Thoracic aorta (tissue), 2 donors: ENCODE data around the gene VAV2. TPM values are rescaled to one million over a fixed set of nuclear protein-coding genes. Genes with fewer than 3 reads are reported as not detected.

Experiments used
- ATAC-seq: fragments of 150-250 bp; one replicate; pipeline ENCODE4 v1.8.0; 2017; ENCODE audit warnings: low read depth; ENCODE audit not compliant: insufficient number of reproducible peaks, low FRiP score
- DNase-seq: peaks from one replicate; pipeline ENCODE4 v3.0.0-alpha.2; 2020; ENCODE audit warnings: low spot score
- H3K27ac ChIP-seq, 2 donors: fragments of 200-600 bp; sonication (generic); 1 replicate in 1 of 2; 2 replicates in 1 of 2; pipeline ENCODE4 v1.5.1; 2016; ENCODE audit warnings: mild to moderate bottlenecking in 2 of 2, moderate library complexity in 2 of 2
- H3K27me3 ChIP-seq: fragments of 200-600 bp; sonication (generic); replicated peaks from 2 replicates; pipeline ENCODE4 v1.6.0; 2016; ENCODE audit warnings: mild to moderate bottlenecking; ENCODE audit not compliant: insufficient read depth
- H3K36me3 ChIP-seq: fragments of 200-600 bp; sonication (generic); one replicate; pipeline ENCODE4 v1.5.1; 2016
- H3K4me1 ChIP-seq, 2 donors: fragments of 200-600 bp; sonication (generic); 1 replicate in 1 of 2; 2 replicates in 1 of 2; pipeline versions ENCODE4 v1.5.1 to v1.6.0; 2016; ENCODE audit warnings: low read depth in 2 of 2, mild to moderate bottlenecking in 1 of 2; ENCODE audit not compliant: control insufficient read depth in 1 of 2
- H3K4me3 ChIP-seq: fragments of 200-600 bp; sonication (generic); 2 replicates; pipeline ENCODE4 v1.5.1; 2016; ENCODE audit warnings: mild to moderate bottlenecking
- H3K9me3 ChIP-seq: fragments of 200-600 bp; sonication (generic); 2 replicates; pipeline ENCODE4 v1.5.1; 2016
- CTCF ChIP-seq: fragments of 200-600 bp; sonication (generic); IDR thresholded peaks from one replicate; pipeline ENCODE4 v1.5.1; 2019; ENCODE audit warnings: antibody characterized with exemption
- total RNA-seq, 2 donors: library from RNA; depleted of rRNA; stranded (reverse); fragments of >200 nt; gene quantifications; one replicate each; pipeline versions ENCODE4 v1.1.0 to v1.2.3, GENCODE V29; 2016

The VAV2 gene
- total RNA-seq, 2 donors from 2014 or later: 10.1 to 11.5 TPM

DNA sequence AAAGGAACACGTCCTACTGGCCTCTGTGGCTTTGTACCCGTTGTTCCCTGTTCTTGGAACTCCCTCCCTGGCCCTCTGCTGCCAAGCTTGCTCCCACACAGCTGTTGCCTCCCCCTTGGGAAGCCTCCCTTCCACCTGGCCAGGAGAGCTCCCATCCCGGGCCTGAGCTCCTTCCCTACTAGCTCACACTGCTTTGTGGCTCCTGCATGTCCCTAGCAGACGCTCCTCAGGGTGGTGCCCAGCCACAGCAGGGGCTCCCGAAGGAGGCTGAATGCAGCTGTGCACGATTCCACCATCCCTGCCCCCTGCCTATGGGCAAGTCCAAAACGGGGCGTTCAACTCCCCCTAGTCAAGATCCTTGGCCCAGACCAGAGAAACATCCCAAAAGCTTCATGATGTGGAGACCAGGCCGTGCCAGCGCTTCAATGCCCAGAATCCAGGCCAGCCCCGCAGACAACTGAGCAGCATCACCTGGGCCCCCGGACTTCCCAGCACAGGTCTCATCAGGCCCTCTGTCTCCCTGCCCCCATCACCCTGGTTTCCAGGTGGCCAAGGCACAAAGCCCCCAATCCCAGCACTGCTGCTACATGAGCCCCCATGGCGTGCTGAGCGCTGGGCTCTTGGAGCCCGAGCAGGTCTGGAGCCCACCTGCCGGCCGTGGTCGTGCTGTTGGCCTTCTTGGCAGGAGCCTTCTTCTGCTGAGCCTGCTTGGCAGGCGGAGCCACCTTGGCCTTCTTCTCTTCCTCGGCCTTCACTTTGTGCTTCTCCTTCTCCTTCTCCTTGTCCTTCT lies 47.5 kb upstream of the VAV2 start:
- no peak for TF ChIP-seq CTCF
- Histone ChIP-seq H3K4me1 (no peaks in the 10 kb centered on the region), H3K27ac (no peak overlapping the region), H3K4me3 (no peak overlapping the region), H3K36me3 (peaks cover 53% of the 10 kb centered on the region), H3K9me3 (no peaks in the 10 kb centered on the region), H3K27me3 (no peaks in the 10 kb centered on the region)
- no peak for ATAC-seq
- no peak for DNase-seq

DNA sequence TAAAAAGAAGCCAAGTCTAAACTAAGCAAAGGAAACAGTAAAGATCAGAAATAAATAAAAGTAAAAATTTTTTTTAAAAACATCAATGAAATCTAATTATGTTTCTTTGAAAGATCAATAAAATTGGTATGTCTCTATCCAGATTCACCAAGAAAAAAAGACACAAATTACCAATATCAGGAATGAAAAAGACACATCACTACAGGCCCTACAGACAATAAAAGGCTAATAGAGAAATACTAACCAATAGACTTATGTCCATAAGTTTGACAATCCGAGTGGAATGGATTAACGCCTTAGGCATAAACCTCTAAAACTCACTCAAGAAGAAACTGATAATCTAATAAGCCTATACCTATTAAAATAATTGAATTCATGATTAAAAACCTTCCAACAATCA lies 45.5 kb upstream of the VAV2 start:
- no peak overlapping the region for H3K27ac ChIP-seq
- no peak for TF ChIP-seq CTCF
- H3K4me1 ChIP-seq: no peaks in the 10 kb centered on the region
- DNase-seq (no peak), ATAC-seq (no peak)
- H3K36me3 ChIP-seq: peaks cover 66% of the 10 kb centered on the region
- H3K4me3 ChIP-seq: no peak overlapping the region
- no peaks in the 10 kb centered on the region for H3K27me3 ChIP-seq
- H3K9me3 ChIP-seq: no peaks in the 10 kb centered on the region

DNA sequence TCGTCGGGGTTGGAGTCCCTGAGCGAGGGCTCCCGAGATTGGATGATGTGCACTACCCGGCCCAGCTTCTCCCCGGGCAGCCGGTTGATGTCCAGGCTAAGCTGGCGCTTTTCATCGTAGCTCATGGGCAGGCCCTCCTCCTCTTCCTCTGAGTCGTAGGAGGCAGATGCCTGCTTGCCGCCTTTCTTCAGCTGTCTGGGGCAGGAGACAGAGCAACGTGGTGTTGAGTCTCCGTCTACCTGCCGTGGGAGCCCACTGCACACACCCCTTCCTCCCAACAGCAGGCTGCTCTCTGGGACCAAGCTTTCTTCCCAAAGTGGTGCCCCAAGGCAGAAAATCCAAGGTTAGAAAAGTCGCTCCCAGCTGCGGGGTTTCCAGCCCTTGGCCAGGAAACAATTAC lies 44.0 kb upstream of the VAV2 start:
- H3K4me3 ChIP-seq: no peak overlapping the region
- H3K27ac ChIP-seq: no peak overlapping the region
- TF ChIP-seq CTCF: no peak
- DNase-seq (no peak), ATAC-seq (no peak)
- H3K36me3 ChIP-seq: peaks cover 63% of the 10 kb centered on the region
- H3K9me3 ChIP-seq: no peaks in the 10 kb centered on the region
- no peaks in the 10 kb centered on the region for H3K4me1 ChIP-seq
- no peaks in the 10 kb centered on the region for H3K27me3 ChIP-seq

DNA sequence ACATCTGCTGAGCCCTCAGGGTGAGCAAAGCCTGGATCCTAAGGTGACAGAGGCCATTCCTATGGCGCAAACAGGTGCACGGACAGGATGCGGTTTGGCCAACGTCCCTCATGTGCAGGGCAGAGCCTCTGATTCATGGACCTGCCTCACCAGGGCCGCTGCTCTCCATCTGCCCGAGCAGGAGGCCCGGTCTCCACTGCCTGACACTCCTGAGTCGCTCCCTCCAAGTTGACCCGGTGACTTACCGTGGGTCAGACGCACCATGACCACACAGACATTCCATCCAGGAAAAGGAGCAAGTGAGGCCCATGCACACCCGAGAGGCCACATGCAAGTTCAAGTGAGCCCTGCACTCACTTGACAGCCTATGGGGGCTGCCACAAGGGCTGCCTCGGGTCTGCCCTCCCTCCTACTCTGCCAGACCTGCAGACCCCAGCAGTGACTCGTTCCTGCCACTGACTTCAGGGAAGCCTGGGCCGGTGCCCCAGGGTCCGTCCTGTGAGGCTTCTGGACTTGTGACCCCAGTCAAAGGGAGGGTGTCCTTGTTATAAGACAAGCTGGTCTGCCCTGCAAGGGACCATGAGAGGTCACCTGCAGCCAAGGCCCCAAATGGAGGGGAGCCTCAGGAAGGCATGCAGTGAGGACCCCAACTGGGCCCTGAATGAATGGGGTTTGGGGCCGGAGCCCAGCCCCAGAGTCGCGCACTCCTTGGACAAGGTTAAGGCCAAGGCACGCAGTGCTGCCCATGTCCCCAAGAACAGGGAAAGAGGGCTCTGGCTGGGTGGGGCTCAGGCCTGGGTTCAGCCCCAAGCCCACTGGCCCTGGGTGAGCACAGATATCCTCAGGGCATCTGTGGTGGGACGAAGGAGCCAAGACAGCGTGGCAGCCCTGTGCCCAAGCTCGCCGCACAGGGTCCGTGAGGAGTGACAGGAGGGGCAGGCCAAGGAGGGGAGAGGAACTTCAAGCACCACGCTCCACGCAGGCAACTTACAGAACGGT lies 43.2 kb upstream of the VAV2 start:
- Histone ChIP-seq H3K4me1 (no peaks in the 10 kb centered on the region), H3K27me3 (no peaks in the 10 kb centered on the region), H3K4me3 (no peak overlapping the region), H3K9me3 (no peaks in the 10 kb centered on the region), H3K27ac (no peak overlapping the region), H3K36me3 (peaks cover 69% of the 10 kb centered on the region)
- ATAC-seq: no peak
- no peak for TF ChIP-seq CTCF
- no peak for DNase-seq
